SH-SY5Y (cell line): ENCODE measurements around the gene WFIKKN1.

Experiments used
- GATA2 ChIP-seq: IDR thresholded peaks from 2 replicates; pipeline ENCODE4 v1.6.1; 2011; ENCODE audit warnings: mild to moderate bottlenecking, low read depth, low read length
- GATA3 ChIP-seq: IDR thresholded peaks from 2 replicates; pipeline ENCODE4 v1.6.1; 2011; ENCODE audit warnings: low read depth, mild to moderate bottlenecking, low read length, moderate library complexity

DNA sequence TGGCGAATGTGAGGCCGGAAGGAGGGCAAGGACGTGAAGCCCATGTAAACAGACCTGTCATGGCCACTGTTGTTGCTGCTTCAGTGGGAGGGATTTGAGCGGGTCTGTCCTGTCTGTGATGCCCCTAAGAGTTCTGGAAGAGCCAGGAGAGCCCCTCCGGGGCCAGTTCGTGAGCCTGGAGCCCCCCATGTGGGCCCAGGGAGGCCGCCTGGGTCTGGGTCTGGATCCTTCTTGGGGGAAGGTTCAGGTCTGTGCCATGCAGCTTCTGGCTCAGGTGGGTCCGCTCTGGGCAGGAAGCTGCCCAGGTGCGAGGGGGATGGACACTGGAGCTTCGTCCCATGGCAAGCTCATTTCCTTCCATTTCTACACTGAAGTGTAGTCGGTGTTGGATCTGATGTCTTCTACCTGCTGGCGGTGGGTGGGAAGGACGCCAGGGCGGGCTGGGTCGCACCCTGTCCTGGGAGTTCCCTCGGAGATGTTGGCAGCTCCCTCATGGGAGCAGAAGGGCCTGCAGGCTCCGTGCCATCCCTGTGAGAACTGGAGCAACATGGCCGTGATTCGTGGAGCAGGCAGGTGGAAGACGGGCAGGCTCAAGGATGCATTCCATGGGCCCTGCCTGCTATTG is 11.2 kb upstream of the WFIKKN1 start:
- TF ChIP-seq GATA2 (no peak), GATA3 (no peak)
